Astrocyte of the spinal cord (primary cell): ENCODE measurements around the gene CACNA1C.

Experiments
- DNase-seq: peaks from one replicate; pipeline ENCODE4 v3.0.0; 2011; ENCODE audit warnings: low read depth, low spot score
- H3K4me3 ChIP-seq: 2 replicates; pipeline ENCODE4 v1.5.1; 2011; ENCODE audit warnings: low read depth, mild to moderate bottlenecking, low read length, moderate library complexity
- in situ Hi-C: cut with HindIII; loops from 2 replicates; pipeline ENCODE4 v1.10.0; 2017; ENCODE audit warnings: low sequenced_read_pairs
- TF ChIP-seq, protein P1 (sequence below): IDR thresholded peaks from 2 replicates; pipeline ENCODE4 v1.5.1; 2012; ENCODE audit warnings: low read depth, mild to moderate bottlenecking, low read length, inconsistent platforms

CACNA1C gene

DNA sequence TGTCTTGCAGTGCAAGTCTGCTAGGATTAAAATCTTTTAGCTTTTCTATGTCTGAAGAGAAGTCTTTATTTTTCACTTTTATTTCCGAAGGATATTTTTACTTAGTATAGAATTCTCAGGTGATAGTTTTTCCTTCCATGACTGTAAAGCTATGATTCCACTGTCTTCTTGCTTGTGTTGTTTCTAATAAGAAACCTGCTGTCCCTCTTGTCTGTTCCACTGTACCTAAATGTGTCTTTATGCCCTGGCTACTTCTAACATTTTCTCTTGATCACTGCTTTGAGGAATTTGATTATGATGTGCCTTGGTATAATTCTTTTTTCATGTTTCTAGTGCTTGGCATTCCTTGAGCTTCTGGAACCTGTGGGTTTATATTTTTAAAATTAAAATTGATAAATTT, 228.7 kb downstream of the CACNA1C start:
- no peak overlapping the region for H3K4me3 ChIP-seq
- DNase-seq = no peak
- in situ Hi-C loops = no loop called here
- TF ChIP-seq, protein P1, sequence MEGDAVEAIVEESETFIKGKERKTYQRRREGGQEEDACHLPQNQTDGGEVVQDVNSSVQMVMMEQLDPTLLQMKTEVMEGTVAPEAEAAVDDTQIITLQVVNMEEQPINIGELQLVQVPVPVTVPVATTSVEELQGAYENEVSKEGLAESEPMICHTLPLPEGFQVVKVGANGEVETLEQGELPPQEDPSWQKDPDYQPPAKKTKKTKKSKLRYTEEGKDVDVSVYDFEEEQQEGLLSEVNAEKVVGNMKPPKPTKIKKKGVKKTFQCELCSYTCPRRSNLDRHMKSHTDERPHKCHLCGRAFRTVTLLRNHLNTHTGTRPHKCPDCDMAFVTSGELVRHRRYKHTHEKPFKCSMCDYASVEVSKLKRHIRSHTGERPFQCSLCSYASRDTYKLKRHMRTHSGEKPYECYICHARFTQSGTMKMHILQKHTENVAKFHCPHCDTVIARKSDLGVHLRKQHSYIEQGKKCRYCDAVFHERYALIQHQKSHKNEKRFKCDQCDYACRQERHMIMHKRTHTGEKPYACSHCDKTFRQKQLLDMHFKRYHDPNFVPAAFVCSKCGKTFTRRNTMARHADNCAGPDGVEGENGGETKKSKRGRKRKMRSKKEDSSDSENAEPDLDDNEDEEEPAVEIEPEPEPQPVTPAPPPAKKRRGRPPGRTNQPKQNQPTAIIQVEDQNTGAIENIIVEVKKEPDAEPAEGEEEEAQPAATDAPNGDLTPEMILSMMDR = no peak

DNA sequence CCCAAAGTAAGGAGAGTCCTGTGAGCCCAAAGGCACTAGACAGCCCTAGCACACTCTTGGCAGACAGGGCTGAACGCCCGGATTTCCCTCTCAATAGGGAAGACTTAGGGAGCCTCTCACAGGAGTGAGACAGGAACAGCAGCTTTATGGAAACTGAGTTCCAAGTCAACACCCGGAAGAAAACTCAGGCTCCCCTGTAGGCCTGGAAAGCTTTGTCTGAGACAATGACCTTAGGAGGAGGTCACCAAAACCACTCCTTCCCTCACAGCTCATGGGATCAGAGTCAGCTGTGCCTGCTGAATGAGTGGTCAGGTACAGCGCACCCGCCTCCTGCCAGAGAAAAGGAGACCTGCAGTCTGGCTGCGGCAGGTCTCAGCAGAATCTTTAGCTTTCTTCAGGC, 229.5 kb downstream of the CACNA1C start:
- in situ Hi-C loops = no loop called here
- no peak for DNase-seq
- no peak overlapping the region for H3K4me3 ChIP-seq
- TF ChIP-seq, protein P1 = peak; percentile 7

DNA sequence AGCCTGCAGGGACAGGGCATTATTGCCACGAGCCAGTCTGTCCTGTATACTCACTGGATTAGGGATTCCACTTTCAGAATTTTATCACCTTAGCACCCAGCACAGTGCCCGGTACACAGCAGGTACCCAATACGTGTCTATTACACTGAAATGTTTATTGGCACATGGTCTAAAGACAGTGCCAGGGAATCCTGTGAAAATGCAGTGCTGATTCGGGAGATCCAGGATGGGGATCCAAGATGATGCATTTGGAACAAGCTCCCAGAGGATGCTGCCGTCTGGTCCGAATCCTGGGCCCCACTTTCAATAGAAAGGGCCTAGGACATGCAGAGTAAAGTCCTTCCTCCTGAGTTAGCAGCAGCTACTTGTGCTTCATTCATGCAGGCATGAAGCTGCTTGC, 230.7 kb downstream of the CACNA1C start:
- DNase-seq = no peak
- TF ChIP-seq, protein P1 = no peak
- in situ Hi-C loops = no loop called here
- no peak overlapping the region for H3K4me3 ChIP-seq

DNA sequence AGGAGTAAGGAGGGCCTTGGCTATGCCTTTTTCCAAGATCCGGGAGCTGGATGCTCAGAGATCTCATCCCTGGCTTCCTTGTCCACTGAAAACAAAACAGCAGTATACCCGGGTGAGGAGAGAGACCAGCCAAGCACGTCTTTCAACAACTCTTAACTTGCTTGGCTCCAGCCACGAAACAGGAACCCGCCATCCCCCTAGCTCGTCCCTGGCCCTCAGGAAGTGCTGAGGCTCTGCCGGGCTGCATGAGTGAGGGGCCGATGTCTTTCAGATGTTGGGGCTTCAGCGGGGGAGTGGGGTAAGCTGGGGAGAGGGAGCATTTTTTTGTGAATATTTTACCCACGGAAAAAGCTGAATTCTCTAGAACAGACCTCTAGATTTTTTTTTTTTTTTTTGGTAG, 231.1 kb downstream of the CACNA1C start:
- DNase-seq = peak; percentile 72
- TF ChIP-seq, protein P1 = no peak
- no peak overlapping the region for H3K4me3 ChIP-seq
- in situ Hi-C loops = no loop called here

DNA sequence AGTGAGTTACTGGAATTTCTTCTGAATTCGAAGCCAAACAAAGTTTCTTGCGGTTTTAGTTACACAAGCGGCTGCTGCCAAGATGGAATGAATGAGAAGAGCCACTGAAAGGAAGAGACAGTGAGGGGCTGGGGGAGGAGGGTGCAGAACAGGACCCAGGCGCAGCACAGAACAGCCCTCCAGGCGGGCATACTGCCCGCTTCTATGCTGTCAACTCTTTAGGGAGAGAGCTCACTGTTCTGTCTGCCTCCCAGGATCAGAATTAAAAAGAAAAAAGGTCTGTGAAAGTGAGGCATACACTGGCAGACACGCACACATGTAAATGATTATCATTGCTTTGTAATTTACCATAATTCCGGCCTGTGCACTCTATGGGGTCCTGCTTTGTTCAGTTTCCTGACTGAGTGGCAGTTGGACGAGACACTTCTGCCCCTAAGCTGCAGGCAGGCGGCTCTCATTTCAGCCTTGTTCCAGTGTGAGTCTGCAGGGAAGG, 231.6 kb downstream of the CACNA1C start:
- peak; percentile 89 for DNase-seq
- H3K4me3 ChIP-seq = no peak overlapping the region
- TF ChIP-seq, protein P1 = no peak
- in situ Hi-C loops = no loop called here

DNA sequence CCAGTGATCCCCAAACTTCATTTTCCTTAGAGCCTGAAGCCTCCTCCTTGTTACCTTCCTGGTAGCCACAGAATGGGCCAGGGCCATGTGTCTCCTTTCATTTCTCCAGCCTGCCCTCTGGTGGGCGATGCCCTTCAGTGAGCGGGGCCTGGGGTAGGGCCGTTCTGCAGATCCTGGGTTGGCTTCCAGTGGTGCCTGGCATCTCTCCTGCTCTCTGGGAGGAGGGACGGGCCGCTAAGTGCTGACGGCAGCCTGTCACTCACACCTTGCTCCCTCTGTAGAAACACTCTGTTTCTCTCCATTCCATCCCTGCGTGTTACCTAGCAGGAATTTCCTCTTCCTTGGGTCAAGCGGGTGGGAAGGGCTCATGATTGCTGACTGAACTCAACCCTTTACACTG, 232.1 kb downstream of the CACNA1C start:
- DNase-seq = peak; percentile 86
- H3K4me3 ChIP-seq = no peak overlapping the region
- TF ChIP-seq, protein P1 = peak; percentile 87
- in situ Hi-C loops = no loop called here

DNA sequence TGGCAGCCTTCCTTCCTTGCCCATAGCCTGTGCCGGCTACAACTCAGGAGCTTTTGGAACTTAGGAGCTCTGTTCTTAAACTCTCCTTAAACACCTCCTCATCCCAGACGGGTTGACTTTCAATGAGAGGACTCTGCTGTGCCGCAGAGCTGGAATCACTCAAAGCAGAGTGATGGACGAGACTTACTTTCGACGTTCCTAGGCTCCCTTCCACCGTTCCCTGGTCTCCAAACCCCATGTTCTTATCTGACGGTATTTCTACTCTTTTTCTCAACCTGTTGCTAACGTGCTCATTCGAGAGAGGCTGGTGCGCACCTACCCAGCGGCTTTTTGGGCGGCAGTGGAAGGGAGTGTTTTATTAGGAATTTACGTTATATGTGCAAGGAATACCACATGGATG, 232.7 kb downstream of the CACNA1C start:
- TF ChIP-seq, protein P1 = no peak
- in situ Hi-C loops = no loop called here
- H3K4me3 ChIP-seq = no peak overlapping the region
- DNase-seq = no peak
